ENCODE measurements around the gene PVALEF.
"Not testable (repeated sequence)": the region's sequence is repeated elsewhere in the genome, so short reads cannot be mapped to it uniquely, and the experiment has no call there.

Gene PVALEF

DNA sequence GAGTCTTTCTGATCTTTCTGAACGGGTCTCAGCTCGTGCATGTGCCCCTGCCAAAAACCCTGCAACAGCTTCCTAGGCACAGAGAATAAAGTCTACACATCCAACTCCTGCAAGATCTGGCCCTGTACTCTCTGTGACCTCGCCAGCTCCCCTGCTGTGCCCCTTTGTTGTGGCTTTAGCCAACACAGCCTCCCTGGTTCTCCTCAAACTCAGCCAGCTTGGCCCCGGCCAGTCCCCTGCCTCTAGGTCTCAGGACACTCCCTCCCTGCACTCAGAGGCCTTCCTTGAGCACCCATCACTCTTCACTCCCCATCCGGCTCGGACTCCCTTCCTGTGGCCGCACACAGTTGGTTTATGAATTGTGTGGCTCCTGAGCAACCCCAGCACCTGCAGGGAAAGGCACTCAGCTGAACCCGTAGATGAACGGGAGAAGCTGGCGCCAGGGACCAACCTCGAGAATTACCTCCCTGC is 56.1 kb downstream of the PVALEF start:
- Histone ChIP-seq H3K27me3 (ENCODE audit: insufficient read depth, low read depth, severe bottlenecking) (no peaks in the 10 kb centered on the region), H3K27ac (no peak overlapping the region), H3K9me3 (ENCODE audit: severe bottlenecking) (peaks cover 3% of the 10 kb centered on the region), H3K4me3 (ENCODE audit: low read depth, low read length) (peak overlapping the region; percentile 94), H3K36me3 (peaks cover 49% of the 10 kb centered on the region)
- DNase-seq, result no peak
- TF ChIP-seq, protein P1, sequence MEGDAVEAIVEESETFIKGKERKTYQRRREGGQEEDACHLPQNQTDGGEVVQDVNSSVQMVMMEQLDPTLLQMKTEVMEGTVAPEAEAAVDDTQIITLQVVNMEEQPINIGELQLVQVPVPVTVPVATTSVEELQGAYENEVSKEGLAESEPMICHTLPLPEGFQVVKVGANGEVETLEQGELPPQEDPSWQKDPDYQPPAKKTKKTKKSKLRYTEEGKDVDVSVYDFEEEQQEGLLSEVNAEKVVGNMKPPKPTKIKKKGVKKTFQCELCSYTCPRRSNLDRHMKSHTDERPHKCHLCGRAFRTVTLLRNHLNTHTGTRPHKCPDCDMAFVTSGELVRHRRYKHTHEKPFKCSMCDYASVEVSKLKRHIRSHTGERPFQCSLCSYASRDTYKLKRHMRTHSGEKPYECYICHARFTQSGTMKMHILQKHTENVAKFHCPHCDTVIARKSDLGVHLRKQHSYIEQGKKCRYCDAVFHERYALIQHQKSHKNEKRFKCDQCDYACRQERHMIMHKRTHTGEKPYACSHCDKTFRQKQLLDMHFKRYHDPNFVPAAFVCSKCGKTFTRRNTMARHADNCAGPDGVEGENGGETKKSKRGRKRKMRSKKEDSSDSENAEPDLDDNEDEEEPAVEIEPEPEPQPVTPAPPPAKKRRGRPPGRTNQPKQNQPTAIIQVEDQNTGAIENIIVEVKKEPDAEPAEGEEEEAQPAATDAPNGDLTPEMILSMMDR (IDR thresholded peaks at IDR 0.05; ENCODE audit: low read depth, low read length), result no peak

DNA sequence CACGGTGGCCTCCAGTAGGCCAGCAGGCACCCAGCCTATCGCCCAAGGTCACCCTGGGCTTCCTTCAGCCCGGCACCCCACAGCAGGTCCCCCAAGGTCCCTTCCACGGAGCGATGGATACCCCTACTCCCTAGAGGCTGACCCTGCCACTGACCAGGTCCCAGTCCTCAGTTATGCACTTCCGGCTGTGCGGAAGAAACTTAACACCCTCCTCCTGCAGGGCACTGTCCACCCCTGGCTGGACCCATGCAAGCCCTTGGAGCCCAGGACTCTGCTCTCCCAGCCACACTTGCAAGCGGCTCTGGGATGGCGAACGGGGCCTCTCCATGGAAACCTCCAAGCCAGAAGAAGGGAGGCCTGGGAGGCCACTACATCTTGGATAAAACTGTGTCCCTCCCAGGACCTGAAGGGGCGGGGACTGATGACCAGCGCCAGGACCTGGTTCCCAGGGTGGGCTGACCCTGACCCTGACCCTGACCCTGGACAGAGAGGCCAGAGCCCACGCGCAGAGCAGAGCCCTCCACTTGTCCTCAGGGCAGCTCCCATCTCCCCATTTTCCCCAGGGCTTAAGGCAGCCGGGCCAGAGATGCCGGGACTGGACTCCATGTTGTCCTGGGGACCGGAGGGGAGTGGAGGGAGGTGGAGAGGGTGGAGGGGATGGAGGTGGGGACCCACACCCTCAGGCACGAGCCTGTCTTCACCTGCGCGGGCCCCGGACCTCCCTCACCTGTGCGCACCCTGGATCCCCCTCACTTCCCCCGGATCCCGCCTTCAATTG is 56.7 kb downstream of the PVALEF start:
- Histone ChIP-seq H3K4me3 (ENCODE audit: low read depth, low read length) (peak overlapping the region; percentile 94), H3K36me3 (peaks cover 43% of the 10 kb centered on the region), H3K27me3 (ENCODE audit: insufficient read depth, low read depth, severe bottlenecking) (no peaks in the 10 kb centered on the region), H3K9me3 (ENCODE audit: severe bottlenecking) (peaks cover 4% of the 10 kb centered on the region), H3K27ac (peak overlapping the region; percentile 76)
- TF ChIP-seq, protein P1 (IDR thresholded peaks at IDR 0.05; ENCODE audit: low read depth, low read length), result no peak
- DNase-seq, result no peak

DNA sequence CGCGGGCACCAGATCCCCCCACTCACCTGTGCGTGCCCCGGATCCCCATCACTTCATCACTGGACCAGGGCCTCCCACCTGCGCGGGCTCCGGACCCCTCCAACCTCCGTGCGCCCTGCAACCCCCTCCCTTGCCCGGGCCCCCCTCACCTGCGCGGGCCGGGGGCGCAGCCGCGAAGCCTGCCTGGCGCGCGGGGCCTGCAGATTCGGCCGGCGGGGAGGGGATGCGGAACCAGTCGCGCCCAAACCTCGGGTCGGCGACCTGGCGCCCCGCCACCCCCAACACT is 57.3 kb downstream of the PVALEF start:
- peak overlapping the region; percentile 76 for H3K27ac ChIP-seq
- DNase-seq, result no peak
- peak overlapping the region; percentile 94 for H3K4me3 ChIP-seq (ENCODE audit: low read depth, low read length)

DNA sequence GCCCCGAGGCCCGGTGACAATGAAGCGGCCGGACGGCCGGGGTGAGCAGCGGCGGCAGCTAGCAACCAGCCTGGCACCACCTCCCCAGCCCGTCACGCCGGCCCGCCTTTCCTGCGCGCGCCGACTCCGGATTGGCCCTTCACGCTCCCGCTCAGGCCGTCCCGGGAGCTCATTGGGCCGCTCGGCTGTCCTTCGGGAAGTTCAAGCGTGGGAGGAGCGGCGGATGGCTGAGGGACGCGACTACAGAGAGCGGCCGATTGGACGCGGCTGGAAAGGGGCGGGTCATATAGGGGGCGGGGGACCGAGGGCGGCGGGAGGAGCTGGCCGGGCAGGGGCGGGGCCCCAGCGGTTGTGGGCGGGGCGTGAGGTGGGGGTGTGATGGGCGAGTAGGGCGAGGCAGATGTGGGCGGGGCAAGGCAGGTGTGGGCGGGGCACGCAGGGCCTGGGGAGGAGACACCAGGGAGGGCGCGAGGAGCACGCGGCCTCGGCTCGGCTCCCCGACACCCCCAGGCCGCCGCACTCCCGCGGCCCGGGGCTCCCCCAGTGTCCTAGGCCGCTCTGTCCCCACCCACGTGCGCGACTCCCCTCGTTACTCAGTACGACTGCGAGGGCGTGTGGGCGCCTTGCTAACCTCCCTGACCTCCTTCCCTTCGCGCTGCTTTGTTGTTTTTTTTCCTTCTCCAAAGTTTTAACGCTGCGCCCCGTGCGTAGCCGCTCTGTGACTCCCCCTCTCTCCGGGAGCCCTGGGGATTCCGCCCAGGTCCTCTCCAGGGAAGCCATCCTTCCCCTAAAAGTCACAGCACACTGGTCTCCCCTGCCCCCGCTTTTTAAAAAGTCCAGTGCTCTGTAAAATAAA is 57.8 kb downstream of the PVALEF start, which contains the start of gene CEP131:
TSS of gene CEP131 (minus strand) at position 60 of the 856 bp plus-strand sequence. CDS start 2,909 bp downstream, outside the sequence.
- no peaks in the 10 kb centered on the region for H3K27me3 ChIP-seq (ENCODE audit: insufficient read depth, low read depth, severe bottlenecking)
- H3K4me3 ChIP-seq (ENCODE audit: low read depth, low read length), result peak within 1 kb of the TSS; percentile 94
- peaks cover 32% of the 10 kb centered on the region for H3K36me3 ChIP-seq
- TF ChIP-seq, protein P1 (IDR thresholded peaks at IDR 0.05; ENCODE audit: low read depth, low read length), result no peak
- DNase-seq, result peak; percentile 100
- peak within 1 kb of the TSS; percentile 76 for H3K27ac ChIP-seq
- peaks cover 5% of the 10 kb centered on the region for H3K9me3 ChIP-seq (ENCODE audit: severe bottlenecking)

More for the DNA sequence above, 57.3 kb downstream of the PVALEF start:
- H3K27me3 ChIP-seq (ENCODE audit: insufficient read depth, low read depth, severe bottlenecking), result no peaks in the 10 kb centered on the region
- H3K9me3 ChIP-seq (ENCODE audit: severe bottlenecking), result peaks cover 5% of the 10 kb centered on the region
- TF ChIP-seq, protein P1 (IDR thresholded peaks at IDR 0.05; ENCODE audit: low read depth, low read length), result no peak
- H3K36me3 ChIP-seq, result peaks cover 38% of the 10 kb centered on the region

DNA sequence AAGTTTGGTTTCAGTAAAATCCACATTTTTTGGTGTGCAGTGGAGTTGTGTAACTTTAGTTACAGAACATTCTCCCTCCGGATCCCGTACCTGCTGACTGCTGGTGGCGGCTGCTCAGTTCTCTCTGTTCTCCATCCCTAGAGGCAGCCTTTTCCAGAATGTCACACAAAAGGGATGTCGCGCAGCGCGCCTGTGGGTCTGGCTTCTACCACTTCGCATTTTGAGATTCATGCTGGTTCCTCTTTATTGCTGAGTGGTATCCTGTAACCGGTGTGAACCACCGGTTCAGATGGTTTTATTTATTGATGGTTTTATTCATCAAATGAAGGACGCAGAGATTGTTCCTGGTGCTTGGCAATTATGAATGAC is 58.4 kb downstream of the PVALEF start:
- H3K27ac ChIP-seq, result no peak overlapping the region
- peaks cover 5% of the 10 kb centered on the region for H3K9me3 ChIP-seq (ENCODE audit: severe bottlenecking)
- TF ChIP-seq, protein P1 (IDR thresholded peaks at IDR 0.05; ENCODE audit: low read depth, low read length), result no peak
- H3K4me3 ChIP-seq (ENCODE audit: low read depth, low read length), result no peak overlapping the region
- DNase-seq, result no peak
- H3K27me3 ChIP-seq (ENCODE audit: insufficient read depth, low read depth, severe bottlenecking), result no peaks in the 10 kb centered on the region
- H3K36me3 ChIP-seq, result peaks cover 28% of the 10 kb centered on the region

DNA sequence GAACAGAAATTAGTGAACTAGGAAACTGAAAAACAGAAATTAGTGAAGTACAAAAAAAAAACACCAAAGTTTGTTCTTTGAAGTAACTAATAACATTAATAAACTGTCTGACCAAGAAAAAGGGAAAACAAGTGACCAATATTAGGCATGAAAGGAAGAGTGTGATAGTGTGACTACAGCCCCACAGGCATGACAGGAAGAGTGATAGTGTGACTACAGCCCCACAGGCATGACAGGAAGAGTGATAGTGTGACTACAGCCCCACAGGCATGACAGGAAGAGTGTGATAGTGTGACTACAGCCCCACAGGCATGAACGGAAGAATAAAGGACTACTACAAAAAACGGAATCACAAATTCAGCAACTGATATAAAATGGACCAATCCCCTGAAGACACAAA is 62.3 kb downstream of the PVALEF start:
- H3K9me3 ChIP-seq (ENCODE audit: severe bottlenecking); DNase-seq; H3K27ac ChIP-seq; H3K4me3 ChIP-seq (ENCODE audit: low read depth, low read length); H3K27me3 ChIP-seq (ENCODE audit: insufficient read depth, low read depth, severe bottlenecking): not testable (repeated sequence)
- H3K36me3 ChIP-seq, result peaks cover 26% of the 10 kb centered on the region

Data from WERI-Rb-1 (cell line).